DOHH2 (cell line): ENCODE results near the gene ENDOG.
A peak's percentile ranks its signal among the peaks of the same experiment; 100 is the strongest.

Source experiments
- H3F3A ChIP-seq: fragments of 200-600 bp; sonication (generic), shearing (Covaris generic); 2 replicates; pipeline ENCODE4 v1.6.0; 2016; ENCODE audit warnings: antibody characterized with exemption, mild to moderate bottlenecking; ENCODE audit not compliant: control insufficient read depth, insufficient read depth
- H3K27ac ChIP-seq: fragments of 200-600 bp; sonication (generic); 2 replicates; pipeline ENCODE4 v1.5.1; 2014; ENCODE audit warnings: low read depth, mild to moderate bottlenecking, low read length, moderate library complexity
- H3K27me3 ChIP-seq: fragments of 200-600 bp; sonication (generic); 2 replicates; pipeline ENCODE4 v1.6.1; 2014; ENCODE audit warnings: mild to moderate bottlenecking, low read length, mixed read lengths; ENCODE audit not compliant: control insufficient read depth
- H3K36me3 ChIP-seq: fragments of 200-600 bp; sonication (generic); 2 replicates; pipeline ENCODE4 v1.6.1; 2014; ENCODE audit warnings: mild to moderate bottlenecking, low read length, moderate library complexity, mixed read lengths; ENCODE audit not compliant: control insufficient read depth
- H3K4me1 ChIP-seq: fragments of 200-600 bp; sonication (generic); 2 replicates; pipeline ENCODE4 v1.6.1; 2014; ENCODE audit warnings: mild to moderate bottlenecking, low read length, mixed read lengths; ENCODE audit not compliant: control insufficient read depth
- H3K4me2 ChIP-seq: fragments of 200-600 bp; sonication (generic); 2 replicates; pipeline ENCODE4 v1.6.0; 2014; ENCODE audit warnings: mild to moderate bottlenecking, low read length, moderate library complexity
- H3K4me3 ChIP-seq: fragments of 200-600 bp; sonication (generic); 2 replicates; pipeline ENCODE4 v1.5.1; 2014; ENCODE audit warnings: mild to moderate bottlenecking, low read length, mixed read lengths
- H3K79me2 ChIP-seq: fragments of 200-600 bp; sonication (generic); 2 replicates; pipeline ENCODE4 v1.6.1; 2014; ENCODE audit warnings: mild to moderate bottlenecking, low read length, mixed read lengths; ENCODE audit not compliant: control insufficient read depth
- H3K9me2 ChIP-seq: fragments of 200-600 bp; sonication (generic); replicated peaks from 2 replicates; pipeline ENCODE4 v1.6.1; 2014; ENCODE audit warnings: mild to moderate bottlenecking, low read length, mixed read lengths; ENCODE audit not compliant: control insufficient read depth
- H3K9me3 ChIP-seq: fragments of 200-600 bp; sonication (generic); 2 replicates; pipeline ENCODE4 v1.6.1; 2014; ENCODE audit warnings: antibody characterized with exemption, low read length, mixed read lengths; ENCODE audit not compliant: control insufficient read depth, insufficient read depth
- H4K20me1 ChIP-seq: fragments of 200-600 bp; sonication (generic); 2 replicates; pipeline ENCODE4 v1.6.0; 2014; ENCODE audit warnings: low read depth, mild to moderate bottlenecking, antibody characterized with exemption, low read length, moderate library complexity; ENCODE audit not compliant: control insufficient read depth, insufficient read depth
- CTCF ChIP-seq: fragments of 200-600 bp; sonication (generic); IDR thresholded peaks from one replicate; pipeline ENCODE4 v1.5.1; 2014; ENCODE audit warnings: antibody characterized with exemption, mild to moderate bottlenecking, low read depth, low read length; ENCODE audit not compliant: poor library complexity, severe bottlenecking
- EZH2phosphoT487 ChIP-seq: fragments of 200-600 bp; sonication (generic); IDR thresholded peaks from 2 replicates; pipeline ENCODE4 v1.6.1; 2017; ENCODE audit warnings: borderline replicate concordance, mild to moderate bottlenecking, antibody characterized with exemption, low read length, moderate library complexity, mixed read lengths

ENDOG gene

GRCh38 chr9:128818839-128819715 lies 777 bp downstream of the ENDOG start:
- Histone ChIP-seq H3K4me2 (peak overlapping the region; percentile 98), H3K27ac (peak overlapping the region; percentile 32; the same call in 1 of the 2 replicates), H3F3A (no peaks in the 10 kb centered on the region), H3K4me3 (peak overlapping the region; percentile 89), H3K9me3 (no peaks in the 10 kb centered on the region), H3K9me2 (no peaks in the 10 kb centered on the region), H4K20me1 (no peaks in the 10 kb centered on the region), H3K36me3 (peaks cover 50% of the 10 kb centered on the region), H3K27me3 (no peaks in the 10 kb centered on the region), H3K4me1 (peaks cover 29% of the 10 kb centered on the region), H3K79me2 (peaks cover 19% of the 10 kb centered on the region)
- no peak for TF ChIP-seq EZH2phosphoT487
- peak; percentile 15 for TF ChIP-seq CTCF

GRCh38 chr9:128819716-128820664 lies 1.7 kb downstream of the ENDOG start:
- Histone ChIP-seq H4K20me1 (no peaks in the 10 kb centered on the region), H3K27me3 (no peaks in the 10 kb centered on the region), H3K9me3 (no peaks in the 10 kb centered on the region), H3F3A (no peaks in the 10 kb centered on the region), H3K36me3 (peaks cover 57% of the 10 kb centered on the region), H3K79me2 (peaks cover 19% of the 10 kb centered on the region), H3K9me2 (no peaks in the 10 kb centered on the region), H3K27ac (no peak overlapping the region), H3K4me3 (peak overlapping the region; percentile 89), H3K4me1 (peaks cover 28% of the 10 kb centered on the region), H3K4me2 (peak overlapping the region; percentile 98)
- TF ChIP-seq EZH2phosphoT487 (no peak), CTCF (no peak)

- H3K79me2 ChIP-seq: peaks cover 19% of the 10 kb centered on the region
- no peaks in the 10 kb centered on the region for H4K20me1 ChIP-seq
- H3K27ac ChIP-seq: no peak overlapping the region
- 0 out of 2 replicates have a peak overlapping the region, but pooled peaks have one; percentile 98 for H3K4me2 ChIP-seq
- H3K4me3 ChIP-seq: no peak overlapping the region
- no peaks in the 10 kb centered on the region for H3K27me3 ChIP-seq
- peaks cover 65% of the 10 kb centered on the region for H3K36me3 ChIP-seq
- peaks cover 21% of the 10 kb centered on the region for H3K4me1 ChIP-seq
- no peaks in the 10 kb centered on the region for H3K9me2 ChIP-seq
- H3K9me3 ChIP-seq: no peaks in the 10 kb centered on the region
- TF ChIP-seq EZH2phosphoT487: no peak
- TF ChIP-seq CTCF: no peak
- no peaks in the 10 kb centered on the region for H3F3A ChIP-seq
Observed at GRCh38 chr9:128820665-128821583, 2.6 kb downstream of the ENDOG start.
